ENCODE results near the gene REXO1. TPM values are rescaled to one million over a fixed set of nuclear protein-coding genes. Genes with fewer than 3 reads are reported as not detected.

Gene REXO1
- polyA plus RNA-seq, 2 of the 4 experiments (the other 2 are of a cell fraction) = 5.6 to 13.8 TPM

- Histone ChIP-seq H3K9me3 (peaks cover 11% of the 10 kb centered on the region), H3K4me3 (no peak overlapping the region), H3K4me2 (no peak overlapping the region), H3K27ac (no peak overlapping the region), H3K4me1 (no peaks in the 10 kb centered on the region)
- DNase-seq (ENCODE audit: low read depth in 1 of 2, low spot score in 1 of 2) = no peak
- ChIA-PET CTCF (interaction anchor here (0.6 to 3.0 kb wide), 8 partner anchors 11 to 105 kb away, joined by 3 to 12 read pairs (median 4); no protein-coding TSS in a partner anchor), POLR2A (no interaction called here)
- FAIRE-seq = no peak
- TF ChIP-seq FOSL2 (IDR thresholded peaks at IDR 0.05) (no peak), FOSL2 (CRISPR knock-in tag; IDR thresholded peaks at IDR 0.05) (no peak), RNF2 (IDR thresholded peaks at IDR 0.05; ENCODE audit: borderline replicate concordance, low read depth) (no peak), RARB (CRISPR knock-in tag; IDR thresholded peaks at IDR 0.05) (no peak), JUN (IDR thresholded peaks at IDR 0.05) (no peak), ZNF302 (CRISPR knock-in tag; IDR thresholded peaks at IDR 0.05) (no peak), HEYL (CRISPR knock-in tag; IDR thresholded peaks at IDR 0.05) (no peak), NFE2L2 (conservative IDR thresholded peaks at IDR 0.05; ENCODE audit: low read length) (no peak), HOXB13 (CRISPR knock-in tag; IDR thresholded peaks at IDR 0.05; ENCODE audit: low read depth) (no peak), ZSCAN20 (CRISPR knock-in tag; IDR thresholded peaks at IDR 0.05) (no peak), RFX5 (IDR thresholded peaks at IDR 0.05) (no peak), E2F6 (IDR thresholded peaks at IDR 0.05; ENCODE audit: borderline replicate concordance, low read depth) (no peak), MAZ (IDR thresholded peaks at IDR 0.05; ENCODE audit: borderline replicate concordance, low read depth, low read length) (no peak)
- TF ChIP-seq, protein P1, sequence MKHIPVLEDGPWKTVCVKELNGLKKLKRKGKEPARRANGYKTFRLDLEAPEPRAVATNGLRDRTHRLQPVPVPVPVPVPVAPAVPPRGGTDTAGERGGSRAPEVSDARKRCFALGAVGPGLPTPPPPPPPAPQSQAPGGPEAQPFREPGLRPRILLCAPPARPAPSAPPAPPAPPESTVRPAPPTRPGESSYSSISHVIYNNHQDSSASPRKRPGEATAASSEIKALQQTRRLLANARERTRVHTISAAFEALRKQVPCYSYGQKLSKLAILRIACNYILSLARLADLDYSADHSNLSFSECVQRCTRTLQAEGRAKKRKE (CRISPR knock-in tag; IDR thresholded peaks at IDR 0.05; ENCODE audit: low read depth) = no peak
- TF ChIP-seq, protein P2, sequence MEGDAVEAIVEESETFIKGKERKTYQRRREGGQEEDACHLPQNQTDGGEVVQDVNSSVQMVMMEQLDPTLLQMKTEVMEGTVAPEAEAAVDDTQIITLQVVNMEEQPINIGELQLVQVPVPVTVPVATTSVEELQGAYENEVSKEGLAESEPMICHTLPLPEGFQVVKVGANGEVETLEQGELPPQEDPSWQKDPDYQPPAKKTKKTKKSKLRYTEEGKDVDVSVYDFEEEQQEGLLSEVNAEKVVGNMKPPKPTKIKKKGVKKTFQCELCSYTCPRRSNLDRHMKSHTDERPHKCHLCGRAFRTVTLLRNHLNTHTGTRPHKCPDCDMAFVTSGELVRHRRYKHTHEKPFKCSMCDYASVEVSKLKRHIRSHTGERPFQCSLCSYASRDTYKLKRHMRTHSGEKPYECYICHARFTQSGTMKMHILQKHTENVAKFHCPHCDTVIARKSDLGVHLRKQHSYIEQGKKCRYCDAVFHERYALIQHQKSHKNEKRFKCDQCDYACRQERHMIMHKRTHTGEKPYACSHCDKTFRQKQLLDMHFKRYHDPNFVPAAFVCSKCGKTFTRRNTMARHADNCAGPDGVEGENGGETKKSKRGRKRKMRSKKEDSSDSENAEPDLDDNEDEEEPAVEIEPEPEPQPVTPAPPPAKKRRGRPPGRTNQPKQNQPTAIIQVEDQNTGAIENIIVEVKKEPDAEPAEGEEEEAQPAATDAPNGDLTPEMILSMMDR (IDR thresholded peaks at IDR 0.05) = no peak
- TF ChIP-seq, protein P3, sequence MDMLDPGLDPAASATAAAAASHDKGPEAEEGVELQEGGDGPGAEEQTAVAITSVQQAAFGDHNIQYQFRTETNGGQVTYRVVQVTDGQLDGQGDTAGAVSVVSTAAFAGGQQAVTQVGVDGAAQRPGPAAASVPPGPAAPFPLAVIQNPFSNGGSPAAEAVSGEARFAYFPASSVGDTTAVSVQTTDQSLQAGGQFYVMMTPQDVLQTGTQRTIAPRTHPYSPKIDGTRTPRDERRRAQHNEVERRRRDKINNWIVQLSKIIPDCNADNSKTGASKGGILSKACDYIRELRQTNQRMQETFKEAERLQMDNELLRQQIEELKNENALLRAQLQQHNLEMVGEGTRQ (IDR thresholded peaks at IDR 0.05) = no peak
- no peak for ATAC-seq
- WGBS (ENCODE audit: missing lambda C conversion rate) = 16% methylated on average over 19 of the region's 23 CpGs
Observed at GRCh38 chr19:1776606-1777147, 71.6 kb downstream of the REXO1 start.

- ChIA-PET POLR2A (no interaction called here), CTCF (interaction anchor here (1.4 to 3.0 kb wide), 4 partner anchors 12 to 104 kb away, joined by 3 to 12 read pairs (median 4); no protein-coding TSS in a partner anchor)
- FAIRE-seq (no peak), ATAC-seq (no peak), DNase-seq (ENCODE audit: low read depth in 1 of 2, low spot score in 1 of 2) (no peak)
- H3K4me3 ChIP-seq = no peak overlapping the region
- TF ChIP-seq, protein P4, sequence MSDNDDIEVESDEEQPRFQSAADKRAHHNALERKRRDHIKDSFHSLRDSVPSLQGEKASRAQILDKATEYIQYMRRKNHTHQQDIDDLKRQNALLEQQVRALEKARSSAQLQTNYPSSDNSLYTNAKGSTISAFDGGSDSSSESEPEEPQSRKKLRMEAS (IDR thresholded peaks at IDR 0.05) = no peak
- TF ChIP-seq MYC (IDR thresholded peaks at IDR 0.05; ENCODE audit: borderline replicate concordance, low read length) = no peak
- TF ChIP-seq RARB (CRISPR knock-in tag; IDR thresholded peaks at IDR 0.05) = no peak
- no peak for TF ChIP-seq ZC3H11A (IDR thresholded peaks at IDR 0.05)
- no peak for TF ChIP-seq NPAS2 (CRISPR knock-in tag; IDR thresholded peaks at IDR 0.05; ENCODE audit: borderline replicate concordance)
- TF ChIP-seq HDAC2 (IDR thresholded peaks at IDR 0.05) = no peak
- TF ChIP-seq, protein P5, sequence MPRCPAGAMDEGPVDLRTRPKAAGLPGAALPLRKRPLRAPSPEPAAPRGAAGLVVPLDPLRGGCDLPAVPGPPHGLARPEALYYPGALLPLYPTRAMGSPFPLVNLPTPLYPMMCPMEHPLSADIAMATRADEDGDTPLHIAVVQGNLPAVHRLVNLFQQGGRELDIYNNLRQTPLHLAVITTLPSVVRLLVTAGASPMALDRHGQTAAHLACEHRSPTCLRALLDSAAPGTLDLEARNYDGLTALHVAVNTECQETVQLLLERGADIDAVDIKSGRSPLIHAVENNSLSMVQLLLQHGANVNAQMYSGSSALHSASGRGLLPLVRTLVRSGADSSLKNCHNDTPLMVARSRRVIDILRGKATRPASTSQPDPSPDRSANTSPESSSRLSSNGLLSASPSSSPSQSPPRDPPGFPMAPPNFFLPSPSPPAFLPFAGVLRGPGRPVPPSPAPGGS (IDR thresholded peaks at IDR 0.05) = no peak
- TF ChIP-seq CHD4 (IDR thresholded peaks at IDR 0.05; ENCODE audit: borderline replicate concordance) = no peak
- no peak for TF ChIP-seq ELK1 (IDR thresholded peaks at IDR 0.05; ENCODE audit: low read depth, low read length)
- TF ChIP-seq PHF8 (IDR thresholded peaks at IDR 0.05; ENCODE audit: borderline replicate concordance, low read depth) = no peak
- TF ChIP-seq, protein P2 (IDR thresholded peaks at IDR 0.05) = no peak
- no peak for TF ChIP-seq FOSB (CRISPR knock-in tag; IDR thresholded peaks at IDR 0.05)
- TF ChIP-seq HOXB5 (CRISPR knock-in tag; IDR thresholded peaks at IDR 0.05) = no peak
- no peak for TF ChIP-seq ZNF302 (CRISPR knock-in tag; IDR thresholded peaks at IDR 0.05)
- WGBS (ENCODE audit: missing lambda C conversion rate) = 37% methylated on average over 15 of the region's 50 CpGs
- no peak overlapping the region for H3K27ac ChIP-seq
- H3K4me1 ChIP-seq = no peaks in the 10 kb centered on the region
- H3K4me2 ChIP-seq = no peak overlapping the region
- H3K9me3 ChIP-seq = peaks cover 12% of the 10 kb centered on the region
Observed at GRCh38 chr19:1775951-1776605, 72.2 kb downstream of the REXO1 start.

Measured in A549 (cell line).